GM21447 (cell line): ENCODE data around the gene CCDC157.
A peak's percentile ranks its signal among the peaks of the same experiment; 100 is the strongest.
"Not testable (repeated sequence)": the region's sequence is repeated elsewhere in the genome, so short reads cannot be mapped to it uniquely, and the experiment has no call there.

ENCODE experiments used
- ATAC-seq: cut with Tn5 transposase; IDR thresholded peaks from one replicate; pipeline ENCODE4 v1.9.1; 2021; ENCODE audit not compliant: unreplicated experiment

Gene CCDC157

DNA sequence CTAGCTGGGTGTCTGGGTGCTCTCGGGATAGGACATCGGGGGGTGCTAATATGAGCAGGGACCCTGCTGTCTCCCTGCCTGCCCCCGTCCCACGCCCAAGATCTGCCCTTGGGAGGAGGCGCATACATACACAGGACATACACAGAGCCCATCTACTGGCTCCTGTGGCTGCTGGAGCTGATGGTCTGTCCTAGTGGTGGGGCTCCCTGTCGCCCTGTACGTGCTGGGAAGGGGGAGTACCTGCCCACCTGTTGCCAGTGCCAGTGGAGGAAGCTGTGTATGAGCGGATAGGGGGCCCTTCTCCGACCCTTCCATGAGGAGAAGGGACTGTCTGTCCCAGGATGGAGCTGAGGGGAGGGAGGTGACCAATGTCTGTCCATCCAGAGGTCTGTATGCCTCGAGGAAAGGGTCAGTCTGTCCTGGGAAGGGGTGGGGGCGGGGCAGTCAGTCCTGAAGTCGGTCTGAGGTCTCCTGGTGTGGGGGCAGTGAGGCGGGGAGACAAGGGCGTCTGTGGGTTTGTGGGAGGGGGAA, 31.0 kb upstream of the CCDC157 start:
- ATAC-seq, result no peak

DNA sequence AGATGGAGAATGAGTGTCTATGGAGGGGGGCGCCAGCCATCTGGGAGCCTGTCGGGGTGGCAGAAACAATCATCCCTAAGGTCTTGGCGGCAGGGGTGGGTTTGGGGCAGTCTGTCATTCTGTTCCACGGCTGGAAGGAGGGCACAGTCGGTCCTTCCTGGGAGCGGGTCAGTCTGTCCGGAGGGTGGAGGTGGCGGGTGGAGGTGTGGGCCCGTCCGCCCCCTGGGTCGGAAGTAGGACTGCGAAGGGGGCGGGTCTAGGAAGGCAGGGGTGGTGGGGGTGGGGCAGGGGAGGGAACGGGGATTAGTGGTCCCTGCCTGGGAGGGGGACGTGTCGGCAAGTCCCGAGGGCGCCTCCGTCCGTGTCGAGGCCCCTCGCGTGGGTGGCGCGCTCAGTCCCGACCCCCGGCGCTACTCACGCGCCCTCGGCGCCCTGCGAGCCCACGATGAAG, 30.5 kb upstream of the CCDC157 start:
- peak; percentile 41 for ATAC-seq

DNA sequence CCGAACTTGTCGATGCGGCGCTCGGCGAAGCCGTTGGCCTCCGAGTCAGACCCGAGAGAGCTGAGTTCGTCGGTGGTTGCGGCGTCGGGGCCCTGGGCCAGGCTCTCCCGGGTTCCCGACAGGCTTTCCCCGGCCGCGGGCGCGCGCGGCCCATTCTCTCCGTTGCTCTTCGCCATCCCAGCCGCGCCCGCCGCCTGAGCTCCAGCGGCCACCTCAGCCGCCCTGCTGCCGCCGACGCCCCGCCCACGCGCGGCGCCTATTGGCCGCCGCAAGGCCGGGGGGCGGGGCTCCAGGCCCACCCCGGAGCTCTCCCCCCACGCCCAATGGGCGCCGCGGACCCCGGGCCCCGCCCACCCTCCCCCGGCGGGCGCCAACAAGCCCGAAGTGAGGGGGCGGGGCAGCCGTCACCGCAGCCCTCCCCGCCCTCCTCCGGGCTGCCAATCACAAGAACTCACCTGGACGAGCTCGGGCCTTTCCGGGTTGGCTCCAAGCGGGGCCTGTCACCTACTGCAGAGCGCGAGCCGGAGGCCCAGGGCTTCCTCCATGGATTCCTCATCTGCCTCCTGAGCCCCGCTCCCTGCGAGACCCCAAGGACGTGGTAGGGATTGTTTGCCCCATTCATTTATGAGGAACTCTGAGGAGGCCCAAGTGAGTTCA, 30.0 kb upstream of the CCDC157 start, which contains the start of gene TBC1D10A:
TBC1D10A (minus strand) TSS at position 236 of the 657 bp plus-strand sequence; CDS start at position 176, 60 bp downstream.
- ATAC-seq, result peak; percentile 73

DNA sequence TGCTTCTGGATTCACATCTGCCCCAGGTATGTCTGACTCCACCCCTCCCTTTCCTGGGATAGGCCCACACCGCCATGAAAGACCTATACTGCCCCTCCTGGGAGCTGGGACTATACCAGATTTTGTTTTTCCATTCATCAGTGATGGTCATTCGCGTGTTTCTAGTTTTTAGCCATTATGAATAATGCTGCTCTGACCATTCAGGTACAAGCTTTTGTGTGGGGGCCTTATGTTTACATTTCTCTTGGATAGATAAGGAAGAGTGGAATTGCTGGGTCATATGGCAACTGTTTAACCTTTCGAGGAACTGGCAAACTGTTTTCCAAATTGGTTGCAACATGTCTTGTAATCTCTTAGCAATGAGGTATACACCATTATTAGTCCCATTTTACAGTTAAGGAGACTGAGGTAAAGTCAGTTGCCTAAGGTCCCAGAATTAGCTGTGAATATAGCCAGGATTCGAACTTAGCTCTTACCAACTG, 28.9 kb upstream of the CCDC157 start:
- no peak for ATAC-seq

DNA sequence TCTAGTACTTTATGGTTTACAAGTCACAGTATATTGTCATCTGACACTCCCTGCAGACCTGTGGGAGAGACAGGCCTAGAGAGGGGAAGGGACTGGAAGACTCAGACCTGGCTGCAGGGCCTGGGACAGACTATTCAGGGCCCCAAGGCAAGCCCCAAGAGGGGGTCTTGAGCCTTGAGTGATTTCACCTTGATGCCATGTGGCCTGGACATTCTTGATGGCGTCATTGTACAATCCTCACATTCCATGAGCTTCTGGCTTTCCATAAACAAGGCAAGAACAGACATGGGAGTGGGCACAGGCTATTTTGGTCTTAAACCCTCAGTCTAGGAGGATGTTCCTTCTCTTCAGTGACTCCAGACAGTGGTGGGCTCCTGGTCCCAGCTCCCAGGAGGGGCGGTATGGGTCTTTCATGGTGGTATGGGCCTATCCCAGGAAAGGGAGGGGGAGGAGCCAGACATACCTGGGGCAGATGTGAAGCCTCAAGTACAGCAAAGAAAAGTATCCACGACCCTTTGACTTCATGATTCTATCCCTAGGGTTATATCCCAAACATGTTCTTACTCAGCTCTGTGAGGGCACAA, 28.2 kb upstream of the CCDC157 start:
- ATAC-seq, result no peak

DNA sequence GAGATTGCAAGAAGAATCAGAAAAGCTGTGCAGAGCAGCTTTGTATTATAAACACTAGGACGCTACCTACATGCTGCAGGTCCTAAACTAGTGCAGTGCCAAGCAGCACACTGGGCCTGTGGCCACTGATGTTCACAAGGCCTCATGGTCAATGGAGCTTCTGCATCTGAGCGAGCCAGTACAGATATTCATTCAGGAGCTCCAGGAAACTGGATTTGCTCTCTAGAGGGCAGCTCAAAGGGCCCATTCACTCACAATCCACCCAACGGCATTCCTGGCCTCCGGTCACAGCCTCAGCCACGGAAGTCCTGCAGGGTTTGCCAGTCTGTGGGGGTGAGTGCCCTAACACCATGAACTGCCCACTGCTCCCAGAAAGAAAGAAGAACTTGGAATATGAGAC, 24.3 kb upstream of the CCDC157 start:
- no peak for ATAC-seq

DNA sequence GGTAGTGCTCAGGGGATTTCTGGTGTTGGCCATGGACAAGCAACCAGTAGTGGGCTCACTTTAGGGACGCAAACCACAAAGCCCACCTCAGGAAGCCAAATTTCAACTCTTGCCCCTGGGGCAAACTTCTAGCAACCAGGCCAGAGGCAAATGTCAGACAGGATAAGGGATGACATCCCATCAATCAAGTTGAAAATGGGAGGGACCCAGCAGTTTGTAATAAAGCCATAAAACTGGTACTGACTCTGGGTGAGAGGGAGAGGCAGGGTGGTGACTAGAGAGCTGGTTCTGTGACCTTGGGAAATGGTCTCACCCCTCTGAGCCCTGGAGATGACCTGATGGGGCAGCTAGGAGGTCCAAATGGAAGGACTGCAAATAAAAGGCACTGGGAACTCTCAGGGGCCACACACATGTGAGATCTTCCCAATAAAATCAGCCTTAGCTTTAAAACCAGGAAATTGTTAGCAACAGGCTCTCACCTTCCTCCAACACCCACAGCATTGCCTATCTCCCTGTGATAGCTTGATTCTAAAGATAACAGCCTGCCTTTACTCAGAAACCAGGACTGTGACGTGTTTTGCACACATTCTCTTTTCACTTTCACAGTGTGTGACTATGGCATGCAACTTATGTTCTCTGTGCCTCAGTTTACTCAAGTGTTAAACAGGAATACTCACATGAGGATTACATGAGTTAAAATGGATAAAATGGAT, 23.7 kb upstream of the CCDC157 start:
- no peak for ATAC-seq

DNA sequence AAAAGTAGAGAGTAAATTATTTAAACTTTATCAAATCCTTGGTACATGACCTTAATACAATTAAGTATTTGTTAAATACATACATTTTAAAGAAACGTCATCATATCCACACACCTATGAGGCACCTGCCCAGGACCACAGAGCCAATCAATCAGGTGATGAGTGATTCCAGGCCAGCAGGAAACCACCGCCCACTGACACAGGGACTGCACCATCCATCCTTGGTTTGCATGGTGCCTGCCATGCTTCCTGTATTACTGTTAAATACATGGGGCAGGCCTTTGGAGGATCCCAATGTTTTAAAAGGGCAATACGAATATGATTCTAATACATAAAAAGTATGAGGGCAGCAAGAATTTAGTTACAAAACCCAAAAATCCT, 23.1 kb upstream of the CCDC157 start:
- ATAC-seq, result no peak

DNA sequence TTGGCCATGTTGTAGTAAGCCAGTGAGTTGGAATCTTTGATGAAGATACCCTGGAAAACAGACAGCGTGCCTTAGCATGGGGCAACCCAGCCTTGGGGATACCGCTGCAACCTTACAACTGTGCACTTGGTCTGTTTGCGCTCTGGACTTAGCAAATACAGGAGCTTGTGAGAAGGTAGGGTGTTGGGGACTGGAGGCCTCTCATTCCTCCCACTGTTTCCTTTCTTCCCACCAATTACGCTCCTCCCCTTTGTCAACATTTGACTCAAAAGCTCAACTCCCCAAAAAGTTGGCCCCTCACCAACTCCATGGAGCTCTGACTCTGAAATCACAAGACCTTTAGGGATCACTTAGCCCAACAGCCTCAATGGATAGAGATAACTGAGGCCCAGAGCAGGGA, 22.2 kb upstream of the CCDC157 start:
- no peak for ATAC-seq

DNA sequence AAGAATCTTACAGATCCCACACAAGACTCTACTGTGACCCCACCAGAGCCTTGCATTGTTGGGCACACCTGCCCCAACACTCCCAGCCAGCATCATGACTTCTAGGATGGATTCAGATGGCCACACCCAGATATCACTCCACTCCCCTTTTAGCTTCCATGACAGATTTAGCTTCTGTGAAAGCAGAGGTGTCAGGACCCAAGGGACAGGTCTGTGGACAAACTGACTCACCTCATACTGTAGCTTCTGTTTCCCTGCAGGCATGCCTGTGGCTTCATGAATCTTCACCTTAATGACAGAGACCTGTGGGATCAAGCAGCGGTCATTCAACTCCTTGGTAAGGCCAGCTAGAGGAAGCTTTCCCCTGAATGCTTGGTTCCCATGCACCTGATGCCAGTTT, 21.6 kb upstream of the CCDC157 start:
- no peak for ATAC-seq

DNA sequence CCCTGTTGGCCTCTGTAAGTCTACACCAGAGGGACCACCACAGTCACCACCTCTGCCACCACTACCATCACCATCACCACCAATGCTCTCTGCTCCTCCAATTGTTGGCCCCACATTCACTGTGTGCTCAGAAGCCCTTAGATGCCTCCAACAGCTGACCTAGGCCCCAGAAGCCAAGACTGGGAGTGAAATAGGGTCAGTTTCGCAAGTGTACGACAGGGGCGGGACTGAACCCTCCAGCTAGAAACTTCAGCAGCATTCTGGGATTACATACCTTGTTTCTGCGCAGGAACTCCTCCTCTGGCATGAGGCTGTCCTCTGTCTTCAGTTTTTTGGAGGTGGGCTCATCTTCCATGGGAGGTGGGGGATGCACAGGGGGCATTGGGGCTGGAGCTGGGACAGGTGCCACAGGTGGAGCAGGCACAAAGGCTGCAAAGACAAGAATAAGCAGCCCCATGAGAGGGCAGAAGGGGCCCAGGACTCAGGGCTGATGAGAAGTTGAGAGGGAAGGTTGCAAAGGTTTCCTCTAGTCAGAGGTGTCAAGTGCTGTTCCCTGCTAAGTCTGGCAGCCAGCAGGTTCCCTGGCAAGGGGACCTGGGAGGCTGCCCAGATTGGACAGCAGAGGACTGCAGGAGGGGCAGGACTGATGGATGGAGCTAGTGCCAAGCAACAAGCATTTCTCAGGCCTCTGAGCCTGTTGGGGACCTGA, 19.9 kb upstream of the CCDC157 start:
- ATAC-seq, result no peak

DNA sequence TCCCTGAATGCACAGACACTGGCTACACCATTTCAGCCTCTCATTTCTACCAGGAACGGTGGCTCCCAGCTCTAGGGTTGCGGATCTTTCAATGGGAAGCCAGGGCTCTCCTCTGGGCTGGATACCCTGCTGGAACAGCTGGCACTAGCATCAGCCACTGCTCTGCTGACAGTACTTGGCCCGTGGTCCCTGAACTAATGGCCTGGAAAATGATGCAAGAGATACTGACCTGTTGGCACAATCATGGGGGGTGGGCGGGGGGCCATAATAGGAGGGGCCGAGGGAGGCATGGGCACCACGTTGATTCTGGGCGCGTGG, 19.4 kb upstream of the CCDC157 start:
- ATAC-seq, result no peak

DNA sequence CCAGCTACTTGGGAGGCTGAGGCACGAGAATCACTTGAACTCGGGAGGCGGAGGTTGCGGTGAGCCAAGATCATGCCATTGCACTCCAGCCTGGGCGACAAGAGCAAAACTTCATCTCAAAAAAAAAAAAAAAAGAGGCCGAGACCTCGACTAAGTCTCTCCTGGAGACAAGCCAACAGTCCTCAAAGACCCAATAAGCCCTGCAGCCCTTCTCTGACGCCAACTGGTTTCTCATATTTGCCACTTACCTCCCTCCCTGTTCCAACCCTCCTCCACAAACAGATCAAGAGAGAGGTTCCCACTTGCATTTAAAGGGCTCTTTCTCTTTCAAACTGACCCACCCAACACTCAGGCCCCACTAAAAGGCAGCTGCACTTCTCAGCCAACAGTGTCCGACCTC, 18.5 kb upstream of the CCDC157 start:
- not testable (repeated sequence) for ATAC-seq

DNA sequence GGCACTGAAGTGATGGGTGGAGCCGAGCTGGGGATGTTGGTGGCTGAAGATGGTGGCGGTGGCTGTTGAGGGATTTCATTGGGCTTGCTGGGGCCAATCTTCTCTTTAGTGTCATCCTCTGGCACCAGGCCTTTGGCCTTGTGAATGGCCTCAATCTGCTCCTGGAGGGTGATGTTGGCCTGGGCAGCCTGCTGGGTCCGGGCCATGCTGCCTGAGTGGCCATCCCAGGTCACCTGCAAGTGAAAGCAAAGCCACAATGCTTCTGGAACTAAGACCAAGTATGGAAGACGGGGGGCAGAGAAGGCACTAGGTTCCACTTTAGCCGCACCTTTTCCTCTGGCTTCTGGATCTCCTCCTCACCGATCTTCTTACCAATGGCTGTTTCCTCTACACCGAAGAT, 18.0 kb upstream of the CCDC157 start:
- ATAC-seq, result no peak

DNA sequence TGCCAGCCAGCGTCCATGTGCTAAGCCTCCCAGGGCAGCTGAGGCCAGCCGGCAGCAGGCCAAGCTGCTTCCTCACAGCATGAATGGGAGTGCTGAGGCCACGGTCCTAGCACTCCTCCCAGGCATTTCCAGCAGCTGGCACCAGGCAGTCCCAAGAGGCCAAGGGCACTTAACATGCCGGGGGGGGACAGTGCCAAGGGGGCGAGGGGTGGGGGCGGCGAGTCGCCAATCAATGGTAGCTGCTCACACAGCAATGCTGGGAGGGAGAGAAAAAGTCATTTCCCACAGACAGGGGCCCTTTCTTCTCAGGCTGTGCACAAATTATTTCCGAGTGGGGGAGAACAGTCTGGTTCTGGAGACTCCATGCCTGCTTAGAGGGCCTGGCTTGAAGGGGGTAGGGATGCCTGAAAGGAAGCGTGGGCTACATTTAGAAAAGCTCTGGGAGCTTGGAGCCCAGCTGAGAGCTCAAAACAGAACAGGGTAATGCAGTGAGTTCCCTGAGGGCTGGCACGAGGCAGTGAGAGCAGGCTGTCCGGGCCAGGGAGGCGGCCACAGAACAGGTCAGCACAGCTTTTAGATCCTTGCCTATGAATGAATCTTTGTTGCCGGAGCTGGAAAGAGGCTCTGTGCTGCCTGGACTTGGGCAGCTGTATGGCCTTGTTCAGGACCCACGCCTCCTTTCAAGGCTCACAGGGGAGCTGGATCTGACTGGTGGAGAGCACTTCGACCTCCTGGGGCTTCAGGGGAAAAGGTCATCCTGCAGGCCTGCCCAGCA, 15.7 kb upstream of the CCDC157 start:
- no peak for ATAC-seq

DNA sequence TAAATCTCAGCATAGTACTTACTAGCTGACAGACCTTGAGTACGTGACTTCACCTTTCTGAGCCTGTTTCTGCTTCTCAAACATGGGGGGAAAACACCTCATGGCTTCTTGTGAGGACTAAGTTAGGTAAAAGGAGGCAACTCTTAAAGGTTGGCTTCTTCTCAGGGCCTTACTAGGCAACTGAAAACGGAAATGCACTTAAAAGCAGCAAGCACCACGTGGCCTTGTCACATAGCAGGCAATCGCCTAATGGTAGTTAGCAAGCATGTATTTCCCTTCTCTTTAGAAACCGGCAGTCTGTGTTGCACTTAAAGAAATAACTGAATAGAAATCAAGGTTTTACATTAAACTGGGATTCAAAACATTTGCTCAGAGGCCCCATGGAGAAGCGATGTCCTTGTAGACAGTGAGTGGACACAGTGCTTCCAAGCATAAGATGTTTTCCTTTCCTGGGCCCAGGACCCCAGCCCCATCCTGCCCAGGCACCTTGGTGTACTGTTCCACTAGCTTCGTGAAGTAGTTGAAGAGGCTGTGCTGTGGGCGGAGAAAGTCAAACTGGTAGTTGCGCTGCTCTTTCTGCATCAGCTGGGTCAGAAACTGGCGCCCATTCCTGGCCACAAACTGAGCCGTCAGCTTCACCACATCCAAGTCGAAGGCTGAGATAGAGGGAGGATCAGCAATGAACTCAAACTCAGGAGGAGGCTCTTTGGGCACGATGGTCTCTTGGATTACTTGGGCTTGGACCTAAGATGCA, 12.2 kb upstream of the CCDC157 start:
- no peak for ATAC-seq

DNA sequence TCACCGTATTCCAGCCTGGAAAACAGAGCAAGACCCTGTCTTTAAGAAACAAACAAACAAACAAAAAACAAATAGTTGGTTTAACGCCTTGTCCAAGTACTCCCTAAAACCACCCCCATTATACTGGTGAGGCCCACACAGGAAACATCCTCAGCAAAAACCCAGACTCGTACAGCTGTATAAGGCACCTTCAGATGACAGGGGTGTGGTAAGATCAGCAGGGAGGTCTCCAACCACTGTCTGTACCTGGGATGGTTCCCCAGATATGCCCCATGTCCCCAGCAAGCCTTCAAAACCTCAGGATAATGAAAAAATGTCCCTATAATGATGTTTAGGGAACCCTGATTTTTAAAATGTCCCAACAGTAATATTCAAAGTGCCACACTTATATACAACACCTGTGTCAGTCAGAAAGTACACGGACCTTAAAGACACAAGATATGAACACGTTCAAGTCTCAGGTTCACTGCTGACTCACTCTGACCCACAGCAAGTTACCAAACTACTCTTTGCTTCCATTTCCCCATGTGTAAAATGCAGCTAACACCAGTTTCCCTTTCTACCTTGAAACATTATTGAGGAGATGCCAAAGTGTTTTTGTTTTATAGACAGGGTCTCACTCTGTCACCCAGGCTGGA, 9.4 kb upstream of the CCDC157 start:
- no peak for ATAC-seq

DNA sequence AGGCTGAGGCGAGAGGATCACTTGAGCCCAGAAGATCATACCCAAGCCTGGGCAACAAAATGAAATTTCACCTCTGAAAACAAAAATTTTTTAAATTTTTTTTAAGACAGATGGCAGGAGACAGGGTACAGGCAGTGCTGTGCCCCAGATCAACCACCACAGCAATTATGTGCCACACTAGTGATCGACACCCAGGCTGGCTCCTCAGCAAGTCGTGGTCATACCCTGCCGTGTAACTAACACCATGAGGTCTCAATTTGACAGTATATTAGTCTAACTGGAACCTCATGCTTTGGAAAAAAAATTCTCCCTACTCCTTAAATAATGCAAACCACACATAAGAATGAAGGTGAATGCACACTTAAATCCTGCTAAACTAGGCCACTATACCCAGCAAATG, 8.4 kb upstream of the CCDC157 start:
- no peak for ATAC-seq

DNA sequence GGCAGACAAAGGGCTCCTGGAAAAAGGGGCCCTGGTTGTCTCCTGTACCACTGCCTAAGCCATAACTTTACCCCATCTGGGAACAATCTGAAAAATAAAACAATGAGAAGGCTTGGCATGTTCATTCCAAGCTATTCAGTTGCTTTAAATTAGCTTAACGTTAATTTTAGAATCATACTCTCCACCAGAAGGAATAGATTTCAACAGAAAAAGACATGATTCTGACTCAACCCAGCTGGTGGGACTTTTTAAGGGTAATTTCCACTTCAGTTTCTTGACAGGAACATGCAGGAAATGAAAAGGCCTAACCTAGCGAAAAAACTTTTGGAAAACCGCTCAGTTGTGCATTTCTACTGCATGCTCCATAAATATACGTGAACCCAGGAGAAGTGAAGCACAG, 8.0 kb upstream of the CCDC157 start:
- no peak for ATAC-seq

DNA sequence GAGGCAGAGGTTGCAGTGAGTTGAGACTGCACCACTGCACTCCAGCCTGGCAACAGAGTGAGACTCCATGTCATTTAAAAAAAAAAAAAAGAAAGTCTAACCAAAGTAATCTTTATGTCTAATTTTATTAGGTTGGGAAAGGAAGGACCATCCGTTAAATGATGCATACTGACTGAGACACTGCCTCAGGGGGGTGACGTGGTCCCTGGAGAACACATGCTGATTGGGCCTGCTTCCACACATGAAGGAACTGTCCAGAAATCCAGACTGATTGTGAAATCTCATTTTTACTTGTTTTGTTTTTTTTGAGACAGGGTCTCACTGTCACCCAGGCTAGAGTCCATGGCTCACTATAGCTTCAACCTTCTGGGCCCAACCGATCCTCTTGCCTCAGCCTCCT, 5.6 kb upstream of the CCDC157 start:
- no peak for ATAC-seq
